NCI-H146 treated with DMSO at 0.1 percent for 48 hours (cell line): Measurements from ENCODE around the gene TNNT3.
"Not testable (repeated sequence)": the region's sequence is repeated elsewhere in the genome, so short reads cannot be mapped to it uniquely, and the experiment has no call there.

Source experiments
- DNase-seq: peaks from one replicate; lab custom pipeline; 2025; ENCODE audit not compliant: unreplicated experiment; lab: John Stamatoyannopoulos, UW

Gene TNNT3

DNA sequence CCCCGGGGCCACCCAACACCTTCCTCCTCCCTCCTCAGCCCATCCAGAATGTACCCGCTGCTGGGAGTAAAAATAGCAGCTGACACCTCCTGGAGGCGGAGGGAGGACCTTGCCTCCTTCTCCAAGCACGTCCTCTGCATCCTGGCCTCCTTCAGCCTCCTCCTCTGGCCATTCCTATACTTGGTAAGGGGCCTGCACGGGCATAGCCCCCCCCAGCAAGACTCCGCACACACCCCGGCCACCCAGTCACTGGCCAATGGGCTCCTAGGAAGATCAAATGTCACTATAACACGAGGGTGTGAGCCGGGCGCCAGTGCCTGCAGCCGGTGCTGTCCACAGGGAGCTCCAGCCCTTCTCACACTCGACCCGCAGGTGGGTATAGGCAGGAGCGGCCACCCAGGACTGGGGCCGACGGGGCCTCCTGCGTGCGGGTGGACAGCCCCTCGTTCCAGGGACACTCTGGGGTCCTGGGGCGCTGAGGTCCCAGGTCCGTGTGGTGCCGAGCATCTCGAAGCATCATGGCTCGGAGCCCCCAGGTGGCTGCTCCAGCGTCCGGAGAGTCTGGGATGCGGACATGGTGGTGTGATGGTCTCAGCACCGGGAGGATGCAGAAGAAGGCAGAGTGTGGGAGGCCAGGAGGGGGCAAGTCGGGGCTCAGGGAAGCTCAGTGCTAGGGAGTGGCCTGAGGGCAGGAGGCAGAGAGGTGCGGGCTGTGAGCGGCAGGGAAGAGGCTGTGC lies at the start of gene TNNT3:
Gene TNNT3, plus strand, starts transcription at position 313 of the 737 bp plus-strand sequence. CDS start 3,172 bp downstream, outside the sequence.
- no peak for DNase-seq

DNA sequence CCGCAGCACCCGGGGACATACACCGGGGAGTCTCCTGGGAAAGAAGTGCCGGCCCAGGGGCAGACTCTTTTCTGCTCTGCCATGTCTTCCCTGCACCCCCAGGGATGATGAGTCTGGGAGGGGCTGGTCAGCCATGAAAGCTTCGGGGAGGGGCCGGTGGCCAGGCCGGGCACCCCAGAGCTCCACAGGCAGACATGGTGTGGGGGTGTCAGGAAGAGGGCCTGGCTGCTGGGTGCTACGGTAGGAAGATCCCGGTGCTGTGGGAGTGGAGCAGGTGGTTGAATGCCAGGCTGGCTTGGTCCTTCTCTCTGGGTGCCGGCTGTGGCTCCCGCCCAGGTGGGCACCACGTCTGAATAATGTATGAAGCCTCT lies 49.2 kb upstream of the TNNT3 start:
- no peak for DNase-seq

DNA sequence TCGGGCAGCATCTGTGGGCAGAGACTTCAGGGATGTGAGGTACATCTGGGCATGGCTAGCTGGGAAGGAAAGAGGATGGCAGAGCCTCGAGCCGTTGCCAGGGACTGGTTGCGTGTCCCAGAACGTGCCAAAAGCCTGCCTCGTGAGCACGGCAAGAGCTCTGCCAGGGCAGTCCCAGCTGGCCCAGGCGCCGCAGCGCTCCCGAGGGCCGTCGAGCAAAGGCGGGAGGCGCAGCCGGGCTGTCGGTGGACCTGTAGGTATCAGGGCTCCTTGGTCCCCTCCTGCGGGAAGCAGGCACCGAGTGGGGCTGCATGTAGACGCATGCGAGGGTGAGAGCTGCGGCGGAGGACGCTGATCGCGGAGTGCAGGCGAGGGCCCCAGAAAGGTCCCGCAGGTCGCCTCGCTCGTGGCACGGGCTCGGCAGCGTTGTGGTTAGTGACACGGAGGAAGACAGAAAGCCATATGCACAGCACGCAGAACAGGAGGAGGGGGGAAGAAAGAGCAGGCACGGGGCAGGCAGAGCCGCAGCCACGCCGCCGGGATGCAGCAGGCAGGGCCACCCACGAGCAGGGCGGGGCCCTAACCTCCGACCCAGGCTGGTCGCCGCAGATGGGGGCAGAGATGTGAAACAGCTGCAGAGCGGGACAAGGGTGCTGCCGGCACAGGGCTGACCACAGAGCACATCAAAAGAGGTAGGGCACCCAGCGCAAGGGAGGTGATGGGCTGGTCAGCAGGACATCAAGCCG lies 48.6 kb upstream of the TNNT3 start:
- no peak for DNase-seq

GRCh38 chr11:1871531-1871930 lies 48.0 kb upstream of the TNNT3 start:
- DNase-seq = no peak

DNA sequence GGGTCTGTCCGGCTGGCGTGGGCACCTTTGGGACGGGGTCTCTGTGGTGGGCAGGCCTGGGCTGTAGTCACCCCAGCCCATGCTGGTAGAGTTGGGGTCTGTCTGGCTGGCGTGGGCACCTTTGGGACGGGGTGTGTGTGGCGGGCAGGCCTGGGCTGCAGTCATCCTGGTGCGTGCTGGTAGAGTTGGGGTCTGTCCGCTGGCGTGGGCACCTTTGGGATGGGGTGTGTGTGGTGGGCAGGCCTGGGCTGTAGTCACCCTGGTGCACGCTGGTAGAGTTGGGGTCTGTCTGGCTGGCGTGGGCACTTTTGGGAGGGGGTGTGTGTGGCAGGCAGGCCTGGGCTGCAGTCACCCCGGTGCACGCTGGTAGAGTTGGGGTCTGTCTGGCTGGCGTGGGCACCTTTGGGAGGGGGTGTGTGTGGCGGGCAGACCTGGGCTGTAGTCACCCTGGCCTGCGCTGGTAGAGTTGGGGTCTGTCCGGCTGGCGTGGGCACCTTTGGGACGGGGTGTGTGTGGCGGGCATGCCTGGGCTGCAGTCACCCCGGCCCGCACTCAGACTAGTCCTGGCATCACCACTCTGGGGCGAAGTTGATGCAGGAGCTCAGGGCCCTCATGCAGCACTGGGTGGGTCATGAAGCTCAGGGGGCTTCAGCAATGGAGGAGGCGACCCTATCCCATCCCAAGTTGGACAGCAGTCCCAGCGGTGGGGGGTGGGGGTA lies 47.1 kb upstream of the TNNT3 start:
- no peak for DNase-seq

DNA sequence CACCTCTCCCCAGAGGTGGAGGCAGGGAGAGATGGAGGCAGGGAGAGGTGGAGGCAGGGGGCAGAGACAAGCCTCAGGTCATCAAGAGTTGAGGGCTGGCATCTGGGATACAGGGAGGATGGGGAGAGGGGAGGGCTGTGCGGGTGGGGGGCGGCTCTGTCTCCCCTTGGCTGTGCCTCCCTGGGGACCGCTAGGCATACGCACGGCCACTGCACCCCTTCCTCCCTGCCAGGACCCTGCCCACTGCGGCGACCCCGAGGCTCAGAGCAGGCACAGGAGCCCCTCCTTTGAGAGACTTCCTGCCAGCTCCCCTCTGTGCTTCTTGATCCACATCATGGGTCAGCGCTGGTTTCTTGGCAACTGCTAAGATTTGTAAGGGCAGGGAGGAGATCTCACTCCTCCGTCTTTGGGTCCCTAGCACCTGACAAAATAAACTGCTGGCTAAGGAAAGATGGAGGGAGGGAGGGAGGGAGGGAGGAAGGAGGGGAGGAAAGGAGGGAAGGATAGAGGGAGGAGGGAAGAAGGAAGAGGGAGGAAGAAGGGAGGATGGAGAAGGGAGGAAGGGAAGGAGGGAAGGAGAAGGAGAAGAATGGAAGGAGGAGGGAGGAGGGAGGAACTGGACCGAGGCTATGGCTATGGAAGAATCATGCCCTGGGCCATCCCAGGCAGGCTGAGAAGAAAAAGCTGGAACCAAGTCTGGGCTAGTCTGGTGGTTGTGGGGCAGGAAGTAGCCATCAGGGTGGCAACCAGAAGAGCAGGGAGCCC lies 46.3 kb upstream of the TNNT3 start:
- DNase-seq = no peak

- not testable (repeated sequence) for DNase-seq
Observed at GRCh38 chr11:1873813-1874150, 45.7 kb upstream of the TNNT3 start.

- DNase-seq = not testable (repeated sequence)
Observed at GRCh38 chr11:1874441-1875092, 44.9 kb upstream of the TNNT3 start.

GRCh38 chr11:1875093-1875850 lies 44.2 kb upstream of the TNNT3 start:
- DNase-seq = no peak

GRCh38 chr11:1875851-1876301 lies 43.6 kb upstream of the TNNT3 start:
- DNase-seq = not testable (repeated sequence)

- DNase-seq = no peak
Observed at GRCh38 chr11:1876361-1877063, 43.0 kb upstream of the TNNT3 start.

- no peak for DNase-seq
Observed at GRCh38 chr11:1877211-1878136, 42.0 kb upstream of the TNNT3 start.

GRCh38 chr11:1878137-1879031 lies 41.1 kb upstream of the TNNT3 start:
- DNase-seq = no peak

DNA sequence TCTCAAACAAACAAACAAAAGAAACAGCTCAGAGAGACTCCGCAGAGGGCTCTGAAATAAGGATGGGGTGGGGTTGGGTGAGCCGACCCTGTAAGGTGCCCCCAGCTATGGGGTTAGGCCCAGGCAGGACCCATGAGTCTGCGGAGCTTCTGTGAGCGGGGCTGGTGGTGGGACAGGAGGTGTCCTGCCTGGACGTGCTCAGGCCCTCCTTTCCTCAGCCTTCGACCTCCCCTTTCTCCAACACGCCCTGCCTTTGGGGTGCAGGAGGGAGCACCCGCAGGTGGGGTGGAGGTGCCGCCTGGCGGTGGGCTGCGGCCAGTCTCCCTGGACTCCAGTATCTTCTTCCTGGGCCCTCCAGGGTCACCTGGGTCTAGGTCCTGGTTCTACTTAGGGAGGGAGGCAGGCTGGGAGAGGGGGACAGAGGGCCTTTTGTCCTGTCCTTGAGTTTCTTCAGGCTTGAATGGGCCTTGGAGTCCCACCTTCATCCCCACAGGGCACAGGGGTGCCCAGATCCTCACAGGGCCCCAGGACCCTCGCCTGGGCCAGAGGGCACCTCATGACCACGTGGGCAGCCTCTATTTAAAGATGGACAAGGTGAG lies 40.1 kb upstream of the TNNT3 start:
- DNase-seq = no peak

DNA sequence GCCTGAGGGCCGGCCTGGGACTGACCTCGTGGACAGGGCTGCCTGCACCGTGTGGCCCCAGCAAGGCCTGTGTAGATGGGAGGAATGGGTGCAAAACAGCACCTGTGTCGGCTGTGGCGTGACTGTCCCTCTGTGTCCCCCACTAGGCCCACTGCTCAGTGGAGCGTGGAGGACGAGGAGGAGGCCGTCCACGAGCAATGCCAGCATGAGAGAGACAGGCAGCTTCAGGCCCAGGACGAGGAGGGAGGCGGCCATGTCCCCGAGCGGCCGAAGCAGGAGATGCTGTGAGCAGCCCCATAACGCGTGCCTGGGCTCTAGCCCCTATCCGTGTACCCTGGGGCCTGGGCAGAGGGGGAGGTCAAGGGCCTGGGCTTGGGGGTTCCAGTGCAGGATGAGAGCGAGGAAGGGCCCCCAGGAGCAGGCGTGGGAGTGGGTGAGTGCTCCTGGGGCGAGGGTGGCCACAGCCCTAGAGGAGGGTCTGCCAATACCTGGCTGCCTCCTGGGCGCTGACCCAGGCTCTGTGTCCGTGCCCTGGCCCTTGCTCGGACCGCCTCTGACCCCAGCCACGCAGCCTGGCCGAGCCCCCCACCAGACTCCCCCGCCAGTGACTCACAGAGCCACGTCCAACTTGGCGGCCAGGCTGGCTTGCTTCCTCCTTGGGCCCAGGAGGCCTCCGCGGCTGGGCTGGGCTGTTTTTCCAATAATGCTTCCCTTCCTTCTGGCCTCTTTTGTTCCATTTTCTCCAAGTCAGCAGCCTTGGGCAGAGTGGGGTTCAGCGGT lies 39.4 kb upstream of the TNNT3 start:
- DNase-seq = no peak
